SH-SY5Y (cell line): Measurements from ENCODE around the gene MTREX.

Experiments
- GATA2 ChIP-seq: IDR thresholded peaks from 2 replicates; pipeline ENCODE4 v1.6.1; 2011; ENCODE audit warnings: mild to moderate bottlenecking, low read depth, low read length
- GATA3 ChIP-seq: IDR thresholded peaks from 2 replicates; pipeline ENCODE4 v1.6.1; 2011; ENCODE audit warnings: low read depth, mild to moderate bottlenecking, low read length, moderate library complexity

- TF ChIP-seq GATA3: no peak
- TF ChIP-seq GATA2: no peak
Observed at GRCh38 chr5:55316837-55317236, 9.0 kb downstream of the MTREX start.
